Keratinocyte (primary cell): ENCODE results near the gene USP34. TPM values are rescaled to one million over a fixed set of nuclear protein-coding genes. Genes with fewer than 3 reads are reported as not detected.

Experiments
- DNase-seq: peaks from one replicate; pipeline ENCODE4 v3.0.0-alpha.2; 2011; ENCODE audit warnings: low read depth, missing footprints, low spot score
- FAIRE-seq: peaks from 2 replicates; lab custom pipeline; 2011; peaks lifted over from hg19 to GRCh38; lab: Jason Lieb, UNC
- H2AFZ ChIP-seq: 2 replicates; pipeline ENCODE4 v1.6.0; 2012; ENCODE audit warnings: low read length, control low read depth, inconsistent platforms; ENCODE audit not compliant: control insufficient read depth
- H3K27ac ChIP-seq: 2 replicates; pipeline ENCODE4 v1.5.1; 2011; ENCODE audit warnings: low read length; ENCODE audit not compliant: control insufficient read depth, insufficient read depth
- H3K27me3 ChIP-seq: 3 replicates; pipeline ENCODE4 v1.6.0; 2011; ENCODE audit warnings: low read length; ENCODE audit not compliant: control insufficient read depth, insufficient read depth; ENCODE audit errors: extremely low read depth
- H3K36me3 ChIP-seq, 2 experiments: 2 replicates in 1 of 2; 3 replicates in 1 of 2; pipeline ENCODE4 v1.5.1; 2011; ENCODE audit warnings: low read length in 2 of 2, mild to moderate bottlenecking in 1 of 2; ENCODE audit not compliant: control insufficient read depth in 2 of 2, insufficient read depth in 2 of 2; ENCODE audit errors: extremely low read depth in 1 of 2
- H3K4me1 ChIP-seq: 3 replicates; pipeline ENCODE4 v1.5.1; 2011; ENCODE audit warnings: low read length; ENCODE audit not compliant: control insufficient read depth, insufficient read depth; ENCODE audit errors: extremely low read depth
- H3K4me2 ChIP-seq: 3 replicates; pipeline ENCODE4 v1.6.0; 2011; ENCODE audit warnings: low read depth, low read length; ENCODE audit not compliant: control insufficient read depth, insufficient read depth; ENCODE audit errors: extremely low read depth
- H3K4me3 ChIP-seq, 3 experiments: fragments of 200-600 bp in 1 of 3; sonication (generic) in 1 of 3; 2 replicates in 2 of 3; 3 replicates in 1 of 3; pipeline ENCODE4 v1.5.1; 2011 to 2016; ENCODE audit warnings: low read length in 3 of 3, mild to moderate bottlenecking in 3 of 3, control low read depth in 2 of 3, inconsistent platforms in 1 of 3, low read depth in 1 of 3, mixed read lengths in 1 of 3, mixed run types in 1 of 3, moderate library complexity in 1 of 3; ENCODE audit not compliant: control insufficient read depth in 2 of 3, insufficient read depth in 2 of 3; ENCODE audit errors: extremely low read depth in 1 of 3
- H3K79me2 ChIP-seq: 2 replicates; pipeline ENCODE4 v1.6.0; 2012; ENCODE audit warnings: low read length; ENCODE audit not compliant: control insufficient read depth, insufficient read depth
- H3K9ac ChIP-seq: 3 replicates; pipeline ENCODE4 v1.6.0; 2011; ENCODE audit warnings: low read length; ENCODE audit not compliant: control insufficient read depth, insufficient read depth; ENCODE audit errors: extremely low read depth
- H3K9me1 ChIP-seq: 3 replicates; pipeline ENCODE4 v1.6.0; 2011; ENCODE audit warnings: low read length; ENCODE audit not compliant: control insufficient read depth, insufficient read depth; ENCODE audit errors: extremely low read depth
- H3K9me3 ChIP-seq: 2 replicates; pipeline ENCODE4 v1.5.1; 2012; ENCODE audit warnings: low read depth, low read length; ENCODE audit not compliant: control insufficient read depth
- H4K20me1 ChIP-seq: 3 replicates; pipeline ENCODE4 v1.6.0; 2011; ENCODE audit warnings: low read length; ENCODE audit not compliant: control insufficient read depth, insufficient read depth; ENCODE audit errors: extremely low read depth
- CTCF ChIP-seq, 3 experiments: IDR thresholded peaks in 1 of 3; conservative IDR thresholded peaks in 1 of 3; optimal IDR thresholded peaks in 1 of 3; 2 replicates in 2 of 3; 3 replicates in 1 of 3; pipeline versions ENCODE3 to v1.5.1; 2011; ENCODE audit warnings: low read length in 3 of 3, mild to moderate bottlenecking in 3 of 3, moderate library complexity in 2 of 3, control low read depth in 1 of 3, inconsistent platforms in 1 of 3; ENCODE audit not compliant: insufficient read depth in 2 of 3; ENCODE audit errors: extremely low read depth in 1 of 3
- EZH2 ChIP-seq: IDR thresholded peaks from one replicate; pipeline ENCODE4 v1.6.1; 2012; ENCODE audit warnings: inconsistent platforms, mild to moderate bottlenecking, low read length, moderate library complexity
- dilution Hi-C: fragments of 300-500 bp; cut with MboI; formaldehyde crosslinking; loops from one replicate; pipeline ENCODE4 v1.7.0; 2020; ENCODE audit warnings: low sequenced_read_pairs; ENCODE audit not compliant: extremely low pct_ligation_motif_present
- polyA plus RNA-seq, 5 experiments: library from polyadenylated mRNA; depleted of rRNA in 3 of 5; stranded (reverse) in 3 of 5; stranded (forward) in 1 of 5; unstranded in 1 of 5; fragments of >200 nt; gene quantifications; 1 replicate in 1 of 5; 2 replicates in 3 of 5; 3 replicates in 1 of 5; pipeline versions ENCODE4 v1.2.1 to v1.2.3, GENCODE V29; 2011 to 2012; ENCODE audit warnings: missing spikeins in 2 of 5, low read depth in 1 of 5, low replicate concordance in 1 of 5

Gene USP34
- polyA plus RNA-seq, 1 donor (not counting 4 experiments of a cell fraction or from before 2014, with no cell fraction given): 54.7 TPM

- Histone ChIP-seq H3K36me3 (peaks cover 9 to 11% of the 10 kb centered on the region in 2 experiments), H3K9me3 (no peaks in the 10 kb centered on the region), H4K20me1 (no peaks in the 10 kb centered on the region), H3K27ac (no peak overlapping the region), H3K9me1 (no peaks in the 10 kb centered on the region), H2AFZ (no peak overlapping the region), H3K27me3 (no peaks in the 10 kb centered on the region), H3K4me3 (no peak overlapping the region), H3K4me1 (no peaks in the 10 kb centered on the region), H3K4me2 (no peak overlapping the region), H3K79me2 (no peaks in the 10 kb centered on the region), H3K9ac (no peak overlapping the region)
- FAIRE-seq: no peak
- dilution Hi-C loops: no loop called here
- TF ChIP-seq CTCF (optimal IDR thresholded peaks at IDR 0.05 in 1 of 3, IDR thresholded peaks at IDR 0.05 in 1 of 3, conservative IDR thresholded peaks at IDR 0.05 in 1 of 3; ENCODE audit: extremely low read depth in 1 of 3, insufficient read depth in 2 of 3, low read length in 3 of 3): no peak
- no peak for TF ChIP-seq EZH2
- DNase-seq: no peak
Measured at GRCh38 chr2:61378281-61378680, 92.6 kb downstream of the USP34 start.

- H3K4me3 ChIP-seq: no peak overlapping the region
- no peak for TF ChIP-seq EZH2
- TF ChIP-seq CTCF (optimal IDR thresholded peaks at IDR 0.05 in 1 of 3, IDR thresholded peaks at IDR 0.05 in 1 of 3, conservative IDR thresholded peaks at IDR 0.05 in 1 of 3; ENCODE audit: extremely low read depth in 1 of 3, insufficient read depth in 2 of 3, low read length in 3 of 3): no peak
- H3K27ac ChIP-seq: no peak overlapping the region
- dilution Hi-C loops: no loop called here
- H3K9me3 ChIP-seq: no peaks in the 10 kb centered on the region
- peaks cover 6% of the 10 kb centered on the region for H3K79me2 ChIP-seq
- H3K27me3 ChIP-seq: no peaks in the 10 kb centered on the region
- no peak overlapping the region for H3K4me2 ChIP-seq
- DNase-seq: no peak
- H4K20me1 ChIP-seq: no peaks in the 10 kb centered on the region
- no peak for FAIRE-seq
- H3K9ac ChIP-seq: no peak overlapping the region
- peaks cover 9 to 15% of the 10 kb centered on the region in 2 experiments for H3K36me3 ChIP-seq
- H2AFZ ChIP-seq: no peak overlapping the region
- H3K4me1 ChIP-seq: no peaks in the 10 kb centered on the region
- no peaks in the 10 kb centered on the region for H3K9me1 ChIP-seq
Measured at GRCh38 chr2:61377046-61377445, 93.8 kb downstream of the USP34 start.
